Activated CD4-positive, alpha-beta T cell treated with anti-CD3 and anti-CD28 coated beads, Interleukin-2, amount 50 U/mL, for 1 hour (primary cell): Measurements from ENCODE around the gene KRT73.

ENCODE experiments used
- DNase-seq: peaks from one replicate; pipeline ENCODE4 v3.0.0-alpha.2; 2020

KRT73 gene

GRCh38 chr12:52616680-52617402, 1.5 kb downstream of the KRT73 start:
- DNase-seq, result no peak

- DNase-seq, result no peak
Observed at GRCh38 chr12:52615912-52616311, 2.4 kb downstream of the KRT73 start.

DNA sequence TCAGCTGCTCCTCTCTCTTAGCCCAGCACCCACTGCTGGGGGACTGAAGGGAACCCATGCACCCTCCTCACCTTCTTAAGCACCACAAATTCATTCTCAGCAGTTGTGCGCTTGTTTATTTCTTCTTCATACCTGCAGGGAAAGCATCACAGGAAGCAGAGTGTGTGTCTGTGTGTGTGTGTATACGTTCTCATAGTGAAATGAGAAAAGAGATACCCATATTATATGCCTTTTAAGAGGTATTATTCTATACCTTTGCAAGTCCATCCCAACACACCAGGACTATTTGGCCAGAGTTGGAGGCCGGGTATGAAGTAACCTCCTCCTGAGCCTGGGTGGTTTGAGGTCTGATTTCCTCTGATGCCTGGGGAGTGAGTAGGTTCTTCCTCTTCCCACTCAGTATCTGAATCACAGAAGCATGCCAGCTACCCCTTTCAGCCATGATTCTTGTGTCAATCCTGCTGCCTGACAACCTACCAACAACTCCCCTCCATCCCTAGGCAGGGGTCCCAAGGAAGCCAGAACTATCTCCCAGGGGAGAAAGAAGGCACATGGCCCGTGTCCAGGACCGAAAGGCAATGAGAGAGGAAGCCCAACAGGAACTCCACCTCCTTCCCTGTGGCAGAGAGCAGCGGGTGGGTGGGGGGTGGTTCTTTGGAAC, 3.0 kb downstream of the KRT73 start:
- DNase-seq, result no peak

DNA sequence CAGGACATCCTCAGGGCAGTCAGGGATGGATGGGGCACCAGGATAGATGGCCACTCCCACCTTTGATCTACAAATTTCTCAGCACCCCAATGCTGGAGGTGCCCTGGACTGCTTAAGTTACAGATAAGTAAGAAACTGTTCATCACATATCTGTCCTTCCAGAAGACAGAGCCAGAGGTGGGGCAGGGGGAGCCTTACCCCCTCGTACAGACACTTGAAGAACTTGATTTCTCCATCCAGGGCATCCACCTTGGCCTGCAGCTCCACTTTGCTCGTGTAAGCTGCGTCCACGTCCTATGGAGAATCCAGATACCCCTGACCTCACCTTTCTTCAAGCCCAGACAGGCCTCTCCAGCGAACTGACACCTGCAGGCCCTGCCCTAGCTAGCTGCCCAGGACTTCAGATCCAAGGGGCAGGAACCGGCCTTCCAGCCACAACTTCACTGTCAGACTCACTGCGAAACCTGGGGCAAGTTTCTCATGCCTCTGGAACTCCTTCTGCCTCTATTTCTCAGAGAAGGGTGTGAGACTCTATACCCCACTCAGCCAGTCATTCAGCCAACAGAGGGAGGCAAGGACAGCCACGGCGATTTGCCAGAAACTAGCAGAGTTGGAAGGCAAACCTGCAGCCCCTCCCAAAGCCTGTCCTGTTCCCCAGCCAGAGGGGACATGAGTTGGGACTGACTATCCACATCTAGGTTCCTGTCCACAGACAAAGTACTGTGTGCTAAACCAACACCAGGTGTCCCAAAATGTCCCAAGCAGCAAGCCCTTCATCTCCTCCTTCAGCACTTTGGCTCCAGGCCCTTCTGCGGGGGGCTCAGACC, 3.8 kb downstream of the KRT73 start:
- no peak for DNase-seq

GRCh38 chr12:52613384-52614030, 4.9 kb downstream of the KRT73 start:
- DNase-seq, result no peak

- no peak for DNase-seq
Observed at GRCh38 chr12:52612431-52613383, 5.7 kb downstream of the KRT73 start.

- DNase-seq, result no peak
Observed at GRCh38 chr12:52611080-52611468, 7.3 kb downstream of the KRT73 start.

DNA sequence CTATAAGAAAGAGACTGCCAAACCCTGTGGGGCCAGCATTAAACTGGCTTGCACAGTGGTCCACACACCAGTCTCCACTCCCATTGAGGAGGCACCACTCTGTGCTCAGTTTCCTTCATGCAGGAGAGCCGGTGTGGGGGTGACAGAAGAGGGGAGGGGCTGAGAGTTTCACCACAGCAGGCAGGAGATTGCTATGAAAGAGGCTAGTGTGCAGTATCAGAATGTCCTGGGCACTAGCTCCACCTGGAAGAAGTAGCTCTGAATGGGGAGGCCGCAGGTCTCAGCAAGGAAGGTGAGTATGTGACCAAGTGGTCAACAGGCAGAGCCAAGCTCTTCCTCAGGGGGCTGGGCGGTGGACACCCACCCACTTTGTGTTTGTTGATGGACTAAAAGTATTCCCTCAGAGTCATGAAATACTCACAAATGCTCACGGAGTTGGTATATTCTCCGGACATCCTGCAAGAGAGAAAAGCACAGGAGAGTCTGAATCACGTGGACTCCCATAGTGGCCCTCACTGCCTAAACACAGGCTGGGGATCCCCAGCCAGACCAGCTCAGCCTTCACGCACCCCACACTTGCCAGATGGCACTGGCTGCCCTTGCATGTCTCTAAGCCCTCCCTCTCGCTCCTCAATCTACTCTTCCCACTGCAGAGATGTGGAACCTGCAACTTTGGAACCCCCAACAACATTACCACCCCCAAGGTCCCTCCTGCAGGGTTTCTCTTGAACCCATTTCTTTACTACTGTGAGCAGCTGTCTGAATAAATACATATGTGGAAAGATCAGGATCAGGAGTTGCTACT, 9.3 kb downstream of the KRT73 start:
- DNase-seq, result no peak

GRCh38 chr12:52608161-52608560, 10.2 kb downstream of the KRT73 start:
- DNase-seq, result no peak

- no peak for DNase-seq
Observed at GRCh38 chr12:52607314-52607713, 11.0 kb downstream of the KRT73 start.

- no peak for DNase-seq
Observed at GRCh38 chr12:52606581-52607218, 11.7 kb downstream of the KRT73 start.

DNA sequence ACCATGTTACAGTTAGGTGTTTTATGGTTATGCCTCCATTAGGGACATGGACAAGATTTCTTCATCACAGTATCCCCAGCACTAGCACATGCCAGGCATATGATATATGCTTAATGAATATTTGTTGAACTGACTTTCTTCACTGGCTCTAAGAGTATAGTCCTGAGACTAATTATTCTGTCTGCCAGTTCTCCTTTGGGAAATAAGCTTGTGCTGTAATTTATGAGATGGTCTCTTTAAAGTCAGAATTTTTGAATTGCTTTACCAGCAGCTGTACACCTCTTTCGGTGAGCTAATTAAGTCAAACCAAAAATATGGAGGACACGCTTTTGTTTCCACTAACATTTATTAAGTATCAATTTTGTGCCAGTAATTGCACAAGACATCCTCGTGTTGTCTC, 12.3 kb downstream of the KRT73 start:
- DNase-seq, result no peak

GRCh38 chr12:52605542-52605941, 12.8 kb downstream of the KRT73 start:
- no peak for DNase-seq

DNA sequence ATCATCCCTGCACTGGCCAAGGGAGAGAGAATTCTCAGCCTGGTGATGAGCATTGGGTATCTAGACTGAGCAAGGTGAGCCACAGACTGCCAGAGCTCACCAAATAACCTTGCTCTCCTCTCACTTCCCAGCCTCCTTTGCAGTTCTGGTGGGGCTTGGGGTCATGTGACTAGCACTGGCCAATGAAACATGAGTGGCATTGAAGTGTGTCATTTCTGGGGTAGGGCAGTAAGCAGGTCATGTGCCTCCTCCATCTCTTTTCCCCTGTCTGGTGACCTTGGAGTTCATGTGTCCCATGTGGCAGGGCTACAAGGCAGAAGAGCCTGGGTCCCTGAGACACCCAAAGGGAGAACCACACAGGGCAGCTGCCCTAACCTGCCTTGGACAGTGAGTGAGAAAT, 13.5 kb downstream of the KRT73 start:
- DNase-seq, result no peak

DNA sequence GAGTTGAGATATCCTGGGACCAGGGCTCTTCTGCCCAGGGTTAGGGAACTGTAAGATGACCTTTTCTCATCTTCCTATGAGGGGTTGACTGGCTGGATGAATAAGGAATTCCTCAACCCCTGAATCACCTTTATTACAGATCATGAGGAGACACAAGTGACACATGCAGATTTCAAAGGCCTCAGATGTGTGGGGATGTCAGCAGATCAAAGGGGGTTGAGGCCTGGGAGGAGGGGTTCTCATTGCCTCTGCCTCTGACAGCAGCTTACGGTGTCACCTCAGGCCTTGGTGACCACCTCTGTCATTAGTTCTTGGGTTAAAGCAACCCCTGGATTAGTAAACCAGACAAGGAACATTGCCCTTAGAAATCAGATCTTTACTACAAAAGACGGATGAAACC, 15.0 kb downstream of the KRT73 start:
- DNase-seq, result peak; percentile 32

- no peak for DNase-seq
Observed at GRCh38 chr12:52602552-52602951, 15.8 kb downstream of the KRT73 start.

DNA sequence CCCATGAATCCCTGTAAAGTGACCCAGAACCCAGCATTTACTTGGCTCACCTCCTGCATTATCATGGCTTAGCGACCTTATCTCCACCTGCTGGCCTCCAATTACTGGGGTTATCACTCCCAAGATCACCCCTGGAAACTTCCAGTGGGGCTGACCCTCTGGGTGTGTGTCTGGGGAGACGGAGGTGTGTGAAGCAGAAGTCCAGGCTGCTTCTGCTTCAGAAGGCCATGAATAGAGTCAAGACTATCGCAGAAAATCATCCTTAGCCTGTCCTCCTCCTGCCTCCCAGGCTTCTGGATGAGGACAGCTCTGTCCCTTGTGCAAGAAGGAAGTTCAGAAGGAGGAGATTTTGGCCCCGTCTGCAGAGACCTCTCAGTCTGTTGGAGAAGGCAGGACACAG, 16.7 kb downstream of the KRT73 start:
- no peak for DNase-seq

- no peak for DNase-seq
Observed at GRCh38 chr12:52600941-52601481, 17.3 kb downstream of the KRT73 start, which contains the start of gene KRT72. Gene KRT72 (minus strand): TSS chr12:52601463. CDS start chr12:52601452, 11 bp downstream.

DNA sequence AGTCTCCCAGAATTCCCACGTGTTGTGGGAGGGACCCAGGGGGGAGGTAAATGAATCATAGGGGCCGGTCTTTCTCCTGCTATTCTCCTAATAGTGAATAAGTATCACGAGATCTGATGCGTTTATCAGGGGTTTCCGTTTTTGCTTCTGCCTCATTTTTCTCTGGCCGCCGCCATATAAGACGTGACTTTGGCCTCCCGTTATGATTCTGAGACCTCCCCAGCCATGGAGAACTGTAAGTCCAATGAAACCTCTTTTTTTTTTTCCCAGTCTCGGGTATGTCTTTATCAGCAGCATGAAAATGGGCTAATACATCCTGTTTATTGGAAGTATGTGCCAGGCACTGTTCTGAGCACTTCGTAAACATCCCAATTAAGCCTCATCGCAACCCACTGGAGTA, 17.9 kb downstream of the KRT73 start:
- no peak for DNase-seq

DNA sequence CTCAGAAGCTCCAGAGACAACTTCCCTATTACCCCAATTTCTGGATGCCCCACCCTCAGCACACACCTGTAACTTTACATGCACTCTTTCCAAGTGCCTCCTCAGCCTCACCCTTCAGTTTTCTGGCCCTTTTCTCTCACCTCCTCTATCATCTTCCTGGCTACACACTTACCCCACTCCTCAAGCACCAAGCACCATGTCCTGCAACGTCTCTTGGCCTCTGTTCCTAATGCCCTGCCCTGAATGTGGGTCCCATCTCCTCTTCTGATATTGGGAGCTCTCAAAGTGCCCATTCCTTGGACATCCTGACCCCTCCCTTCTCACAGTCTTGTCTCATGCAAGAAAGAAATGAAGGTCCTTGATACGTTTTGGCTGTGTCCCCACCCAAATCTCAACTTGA, 18.3 kb downstream of the KRT73 start:
- DNase-seq, result no peak
